Keratinocyte (primary cell): Measurements from ENCODE around the gene PRSS21.

Source experiments
- EZH2 ChIP-seq: IDR thresholded peaks from one replicate; pipeline ENCODE4 v1.6.1; 2012; ENCODE audit warnings: inconsistent platforms, mild to moderate bottlenecking, low read length, moderate library complexity
- TF ChIP-seq, protein P1 (sequence below), 3 experiments: IDR thresholded peaks in 1 of 3; conservative IDR thresholded peaks in 1 of 3; optimal IDR thresholded peaks in 1 of 3; 2 replicates in 2 of 3; 3 replicates in 1 of 3; pipeline versions ENCODE3 to v1.5.1; 2011; ENCODE audit warnings: low read length in 3 of 3, mild to moderate bottlenecking in 3 of 3, moderate library complexity in 2 of 3, control low read depth in 1 of 3, inconsistent platforms in 1 of 3; ENCODE audit not compliant: insufficient read depth in 2 of 3; ENCODE audit errors: extremely low read depth in 1 of 3

DNA sequence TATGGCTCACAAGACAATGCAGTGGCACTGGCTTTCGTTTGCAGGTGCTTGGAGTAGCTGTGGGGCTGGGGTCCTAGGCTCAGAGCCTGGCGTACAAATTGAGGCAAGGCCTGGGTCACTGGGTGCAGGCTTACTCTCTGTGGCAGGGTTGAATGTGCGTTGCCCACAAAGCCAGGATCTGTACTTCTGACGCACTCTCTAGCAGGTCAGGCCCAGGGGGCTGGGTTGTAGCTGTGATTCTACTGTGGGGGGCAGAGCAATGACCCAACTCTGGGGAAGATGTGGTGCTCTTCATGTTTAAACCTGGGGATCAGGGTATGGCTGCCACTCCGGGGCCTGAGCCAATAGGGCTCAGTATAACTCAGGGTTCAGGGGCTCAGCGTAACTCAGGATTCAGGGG, 6.4 kb upstream of the PRSS21 start:
- TF ChIP-seq, protein P1, sequence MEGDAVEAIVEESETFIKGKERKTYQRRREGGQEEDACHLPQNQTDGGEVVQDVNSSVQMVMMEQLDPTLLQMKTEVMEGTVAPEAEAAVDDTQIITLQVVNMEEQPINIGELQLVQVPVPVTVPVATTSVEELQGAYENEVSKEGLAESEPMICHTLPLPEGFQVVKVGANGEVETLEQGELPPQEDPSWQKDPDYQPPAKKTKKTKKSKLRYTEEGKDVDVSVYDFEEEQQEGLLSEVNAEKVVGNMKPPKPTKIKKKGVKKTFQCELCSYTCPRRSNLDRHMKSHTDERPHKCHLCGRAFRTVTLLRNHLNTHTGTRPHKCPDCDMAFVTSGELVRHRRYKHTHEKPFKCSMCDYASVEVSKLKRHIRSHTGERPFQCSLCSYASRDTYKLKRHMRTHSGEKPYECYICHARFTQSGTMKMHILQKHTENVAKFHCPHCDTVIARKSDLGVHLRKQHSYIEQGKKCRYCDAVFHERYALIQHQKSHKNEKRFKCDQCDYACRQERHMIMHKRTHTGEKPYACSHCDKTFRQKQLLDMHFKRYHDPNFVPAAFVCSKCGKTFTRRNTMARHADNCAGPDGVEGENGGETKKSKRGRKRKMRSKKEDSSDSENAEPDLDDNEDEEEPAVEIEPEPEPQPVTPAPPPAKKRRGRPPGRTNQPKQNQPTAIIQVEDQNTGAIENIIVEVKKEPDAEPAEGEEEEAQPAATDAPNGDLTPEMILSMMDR (optimal IDR thresholded peaks at IDR 0.05 in 1 of 3, IDR thresholded peaks at IDR 0.05 in 1 of 3, conservative IDR thresholded peaks at IDR 0.05 in 1 of 3; ENCODE audit: extremely low read depth in 1 of 3, insufficient read depth in 2 of 3, low read length in 3 of 3), result no peak
- TF ChIP-seq EZH2, result no peak
